ENCODE measurements around the gene IPO11.
"Not testable (repeated sequence)": the region's sequence is repeated elsewhere in the genome, so short reads cannot be mapped to it uniquely, and the experiment has no call there.

Gene IPO11

DNA sequence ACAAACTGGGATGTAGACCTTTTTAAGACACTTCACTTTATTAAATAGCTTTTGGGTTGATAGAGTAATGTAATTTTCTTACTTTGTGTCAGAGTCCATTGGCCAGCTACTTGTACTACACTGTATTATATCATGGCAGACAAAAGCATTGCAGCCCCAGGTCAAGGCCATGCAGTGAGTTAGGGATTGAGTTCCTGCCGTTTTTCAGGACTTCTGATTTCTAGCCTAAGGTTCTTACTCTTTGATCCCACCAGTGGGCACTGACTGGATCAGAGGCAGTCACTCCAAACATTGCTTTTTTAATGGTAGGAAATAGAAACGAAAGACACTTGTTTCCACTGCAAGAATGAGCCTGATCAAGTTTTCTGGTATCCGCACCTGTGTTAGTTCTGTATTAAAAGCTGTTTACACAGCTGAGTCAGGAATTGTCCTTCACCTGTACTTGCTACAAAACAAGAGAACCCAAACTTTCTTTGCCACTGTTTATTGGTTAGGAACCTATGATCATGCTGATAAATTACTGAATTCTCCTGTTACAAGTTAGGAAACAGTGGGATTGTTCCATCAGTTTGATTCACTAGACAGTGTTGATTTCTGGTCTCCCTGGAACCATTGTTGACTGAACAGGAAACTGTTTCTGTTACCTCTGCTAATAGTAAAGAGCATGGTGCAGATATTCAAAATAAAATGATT is 188.1 kb downstream of the IPO11 start:
- DNase-seq (ENCODE audit: low spot score): no peak

DNA sequence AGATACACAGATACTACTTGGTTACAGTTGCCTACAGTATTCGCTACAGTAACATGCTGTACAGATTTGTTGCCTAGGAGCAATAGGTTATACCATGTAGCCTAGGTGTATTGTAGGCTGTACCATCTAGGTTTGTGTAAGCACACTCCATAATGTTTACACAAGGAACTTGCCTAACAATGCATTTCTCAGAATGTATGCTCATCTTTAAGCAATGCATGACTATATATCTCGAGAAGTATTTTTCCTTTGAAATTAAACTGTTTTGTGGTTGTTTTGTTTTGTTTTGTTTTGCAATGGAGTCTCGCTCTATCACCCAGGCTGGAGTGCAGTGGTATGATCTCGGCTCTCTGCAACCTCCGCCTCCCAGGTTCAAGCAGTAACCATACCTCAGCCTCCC is 191.4 kb downstream of the IPO11 start:
- no peak for DNase-seq (ENCODE audit: low spot score)

DNA sequence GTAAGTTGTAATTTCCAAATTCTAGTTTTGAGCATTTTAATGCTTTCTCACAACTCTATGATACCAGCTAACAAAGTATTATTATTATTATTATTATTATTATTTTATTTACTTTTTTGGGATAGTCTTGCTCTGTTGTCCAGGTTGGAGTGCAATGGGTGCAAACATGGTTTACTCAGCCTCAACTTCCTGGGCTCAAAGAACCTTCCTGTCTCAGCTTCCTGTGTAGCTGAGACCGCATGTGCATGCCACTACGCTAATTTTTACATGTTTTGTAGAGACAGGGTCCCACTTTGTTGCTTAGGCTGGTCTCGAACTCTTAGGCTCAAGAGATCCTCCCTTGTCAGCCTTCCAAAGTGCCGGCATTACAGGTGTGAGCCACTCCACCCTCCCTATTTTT is 193.1 kb downstream of the IPO11 start:
- DNase-seq (ENCODE audit: low spot score): no peak

- no peak for DNase-seq (ENCODE audit: low spot score)
Measured at GRCh38 chr5:62606878-62607277, 194.3 kb downstream of the IPO11 start.

DNA sequence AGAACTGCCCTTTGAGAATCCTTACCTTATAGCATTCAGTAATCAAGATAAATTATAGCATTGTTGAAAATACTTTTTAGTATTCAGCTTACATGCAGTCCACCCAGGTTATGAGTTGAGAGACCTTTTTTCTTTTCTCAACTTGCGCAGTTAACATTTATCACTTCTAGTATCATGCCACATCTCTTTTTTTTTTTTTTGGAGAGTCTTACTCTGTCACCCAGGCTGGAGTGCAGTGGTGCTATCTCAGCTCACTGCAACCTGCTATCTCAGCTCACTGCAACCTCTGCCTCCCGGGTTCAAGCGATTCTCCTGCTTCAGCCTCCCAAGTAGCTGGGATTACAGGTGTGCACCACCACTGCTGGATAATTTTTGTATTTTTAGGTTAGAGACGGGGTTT is 195.1 kb downstream of the IPO11 start:
- DNase-seq (ENCODE audit: low spot score): no peak

DNA sequence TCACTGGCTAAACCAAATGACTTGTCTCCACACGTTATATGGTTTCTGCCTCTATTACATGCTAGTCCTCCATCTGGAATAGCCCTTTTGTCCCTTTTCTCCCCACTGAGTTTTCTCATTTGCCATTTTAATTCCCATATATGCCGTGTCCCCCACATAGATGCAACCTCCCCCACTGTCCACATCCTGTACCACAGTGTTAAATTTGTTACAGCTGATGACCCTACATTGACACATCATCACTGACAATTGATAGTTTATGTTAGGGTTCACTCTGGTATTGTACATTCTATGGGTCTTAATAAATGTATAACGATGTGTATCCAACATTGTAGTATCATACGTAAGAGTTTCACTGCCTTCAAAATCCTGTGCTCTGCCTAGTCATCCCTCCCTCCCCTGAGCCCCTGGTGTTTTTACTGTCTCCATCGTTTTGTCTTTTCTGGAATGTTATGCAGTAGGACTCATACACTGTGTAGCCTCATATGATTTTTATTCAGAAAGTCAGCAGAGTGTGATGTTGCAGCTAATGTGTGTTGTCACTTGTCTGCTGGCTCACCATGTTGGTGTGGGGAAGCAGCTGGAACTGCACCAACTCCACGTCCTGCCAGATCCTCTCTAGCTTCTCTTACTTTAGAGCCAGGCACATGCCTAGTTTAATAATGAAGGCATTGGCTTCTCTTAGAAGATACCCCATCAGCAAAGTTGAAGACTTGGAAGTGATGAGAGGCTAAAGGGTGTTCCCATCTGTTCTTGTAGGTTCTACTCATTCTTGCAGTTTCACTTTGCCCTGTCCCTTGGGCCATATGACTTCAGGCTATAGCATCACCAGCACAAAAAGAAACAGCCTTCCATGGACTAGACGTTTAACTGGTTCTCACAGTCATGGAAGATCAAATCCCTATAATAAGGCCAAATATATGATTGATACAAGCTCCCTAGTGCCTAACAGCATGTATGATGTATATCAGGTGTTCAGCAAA is 196.3 kb downstream of the IPO11 start:
- DNase-seq (ENCODE audit: low spot score): no peak

GRCh38 chr5:62614355-62614754 is 201.8 kb downstream of the IPO11 start:
- DNase-seq (ENCODE audit: low spot score): no peak

DNA sequence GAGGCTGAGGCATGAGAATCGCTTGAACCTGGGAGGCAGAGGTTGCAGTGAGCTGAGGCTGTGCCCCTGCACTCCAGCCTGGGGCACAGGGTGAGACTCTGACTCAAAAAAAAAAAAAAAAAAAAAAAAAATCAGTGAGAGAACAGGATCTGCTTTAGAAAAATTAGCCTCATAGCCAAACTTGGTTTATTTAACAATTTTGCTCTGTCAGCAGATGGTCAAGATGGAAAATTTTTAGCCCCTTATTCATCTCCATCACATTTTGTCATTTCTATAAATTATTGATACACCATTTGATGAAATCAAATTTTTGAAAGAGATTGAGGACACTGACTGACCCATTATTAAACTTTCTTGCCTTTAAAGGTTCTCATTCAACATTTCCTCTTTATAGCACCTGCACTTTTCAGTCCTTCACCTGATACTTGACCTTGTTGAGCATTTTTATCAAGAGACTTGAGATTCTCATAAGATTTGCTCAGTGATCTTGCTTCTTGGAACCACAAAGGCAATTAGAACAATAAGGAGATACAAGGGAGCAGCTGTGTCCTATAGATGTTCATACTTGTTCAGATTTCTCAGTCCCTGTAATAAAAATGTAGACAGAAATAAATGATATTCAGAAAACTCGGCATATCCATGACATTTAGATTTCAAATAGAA is 204.2 kb downstream of the IPO11 start:
- no peak for DNase-seq (ENCODE audit: low spot score)

- no peak for DNase-seq (ENCODE audit: low spot score)
Measured at GRCh38 chr5:62617943-62618342, 205.4 kb downstream of the IPO11 start.

GRCh38 chr5:62620761-62621160 is 208.2 kb downstream of the IPO11 start:
- no peak for DNase-seq (ENCODE audit: low spot score)

DNA sequence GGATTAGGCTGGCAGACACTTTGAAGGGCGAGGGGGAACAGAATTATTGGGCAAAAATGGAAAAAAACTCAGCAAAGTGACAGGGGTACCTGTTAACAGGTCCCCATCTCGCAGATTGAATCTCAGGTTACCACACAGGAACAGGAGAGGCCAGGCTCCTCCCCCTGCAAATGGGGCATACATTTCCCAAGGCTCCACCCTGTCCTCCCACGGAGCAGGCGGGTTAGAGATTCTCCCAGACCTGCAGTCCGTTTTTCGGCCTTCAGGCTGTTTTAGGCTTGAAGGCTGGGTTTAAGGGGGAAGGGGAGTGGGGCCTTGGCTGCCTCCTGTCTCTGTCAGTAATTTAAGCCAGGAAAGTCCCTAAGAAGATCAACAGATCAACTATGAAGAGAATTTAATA is 208.7 kb downstream of the IPO11 start:
- no peak for DNase-seq (ENCODE audit: low spot score)

GRCh38 chr5:62623271-62623670 is 210.7 kb downstream of the IPO11 start:
- no peak for DNase-seq (ENCODE audit: low spot score)

DNA sequence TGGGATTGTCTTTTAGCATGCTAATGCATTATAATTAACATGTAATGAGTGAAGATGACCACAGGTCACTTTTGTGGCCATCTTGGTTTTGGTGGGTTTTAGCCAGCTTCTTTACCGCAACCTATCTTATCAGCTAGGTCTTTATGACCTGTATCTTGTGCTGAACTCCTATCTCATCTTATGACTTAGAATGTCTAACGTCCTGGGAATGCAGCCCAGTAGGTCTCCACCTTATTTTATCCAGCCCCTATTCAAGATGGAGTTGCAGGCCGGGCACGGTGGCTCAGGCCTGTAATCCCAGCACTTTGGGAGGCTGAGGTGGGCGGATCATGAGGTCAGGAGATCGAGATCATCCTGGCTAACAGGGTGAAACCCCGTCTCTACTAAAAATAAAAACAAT is 211.9 kb downstream of the IPO11 start:
- not testable (repeated sequence) for DNase-seq (ENCODE audit: low spot score)

DNA sequence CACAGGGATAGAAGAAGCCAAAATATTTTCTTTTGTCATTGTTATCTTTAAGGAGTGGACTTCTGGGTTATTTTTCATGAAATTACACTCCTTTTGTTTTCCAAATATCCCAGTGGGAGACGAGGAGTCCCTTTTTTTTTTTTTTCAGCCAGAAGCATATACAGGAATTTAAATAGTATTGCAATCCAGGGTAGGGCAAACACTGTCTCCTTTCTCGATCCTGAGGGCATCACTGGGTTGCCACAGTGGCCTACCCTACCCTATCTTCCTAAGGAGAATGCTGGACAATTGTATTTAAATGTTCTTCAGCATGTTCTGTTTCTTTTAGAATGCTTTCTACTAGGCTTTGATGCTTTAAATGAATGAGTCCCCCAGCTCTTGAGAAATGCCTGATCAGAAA is 214.0 kb downstream of the IPO11 start:
- no peak for DNase-seq (ENCODE audit: low spot score)

DNA sequence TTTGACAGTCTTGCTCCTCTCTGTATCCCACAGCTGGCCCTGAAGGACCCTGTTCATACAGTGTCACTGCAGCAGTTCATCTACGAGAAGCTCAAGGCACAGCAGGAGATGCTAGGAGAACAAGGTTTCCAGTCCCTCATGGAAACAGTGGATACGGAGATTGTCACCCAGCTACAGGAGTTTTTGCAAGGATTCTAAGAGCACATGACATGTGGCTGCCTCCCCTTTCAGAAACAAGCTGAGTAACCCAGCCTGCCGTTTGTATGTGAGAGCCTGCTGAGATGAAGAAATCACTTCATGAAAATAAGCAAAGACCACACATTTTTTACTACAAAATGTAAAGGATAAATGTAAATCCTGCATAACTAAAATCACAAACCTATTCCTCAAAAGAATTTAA is 214.6 kb downstream of the IPO11 start:
- no peak for DNase-seq (ENCODE audit: low spot score)

- no peak for DNase-seq (ENCODE audit: low spot score)
Measured at GRCh38 chr5:62627901-62628300, 215.3 kb downstream of the IPO11 start.

GRCh38 chr5:62631909-62632580 is 219.5 kb downstream of the IPO11 start:
- DNase-seq (ENCODE audit: low spot score): no peak

- no peak for DNase-seq (ENCODE audit: low spot score)
Measured at GRCh38 chr5:62633243-62633642, 220.7 kb downstream of the IPO11 start.

DNA sequence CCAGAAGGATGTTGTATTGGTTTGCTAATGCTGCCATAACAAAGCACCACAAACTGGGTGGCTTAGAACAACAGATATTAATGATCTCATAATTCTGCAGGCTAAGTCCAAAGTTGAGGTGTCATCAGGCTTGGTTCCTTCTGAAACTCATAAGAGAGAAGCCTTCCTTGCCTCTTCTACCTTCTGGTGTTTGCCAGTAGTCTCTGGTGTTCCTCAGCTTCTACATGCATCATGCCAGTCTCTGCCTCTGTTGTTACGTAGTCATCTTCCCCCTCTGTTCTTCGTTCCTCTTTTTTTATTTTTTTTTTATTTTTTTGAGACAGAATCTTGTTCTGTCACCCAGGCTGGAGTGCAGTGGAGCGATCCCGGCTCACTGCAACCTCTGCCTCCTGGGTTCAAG is 227.9 kb downstream of the IPO11 start:
- DNase-seq (ENCODE audit: low spot score): no peak

GRCh38 chr5:62642468-62642867 is 229.9 kb downstream of the IPO11 start:
- DNase-seq (ENCODE audit: low spot score): no peak

DNA sequence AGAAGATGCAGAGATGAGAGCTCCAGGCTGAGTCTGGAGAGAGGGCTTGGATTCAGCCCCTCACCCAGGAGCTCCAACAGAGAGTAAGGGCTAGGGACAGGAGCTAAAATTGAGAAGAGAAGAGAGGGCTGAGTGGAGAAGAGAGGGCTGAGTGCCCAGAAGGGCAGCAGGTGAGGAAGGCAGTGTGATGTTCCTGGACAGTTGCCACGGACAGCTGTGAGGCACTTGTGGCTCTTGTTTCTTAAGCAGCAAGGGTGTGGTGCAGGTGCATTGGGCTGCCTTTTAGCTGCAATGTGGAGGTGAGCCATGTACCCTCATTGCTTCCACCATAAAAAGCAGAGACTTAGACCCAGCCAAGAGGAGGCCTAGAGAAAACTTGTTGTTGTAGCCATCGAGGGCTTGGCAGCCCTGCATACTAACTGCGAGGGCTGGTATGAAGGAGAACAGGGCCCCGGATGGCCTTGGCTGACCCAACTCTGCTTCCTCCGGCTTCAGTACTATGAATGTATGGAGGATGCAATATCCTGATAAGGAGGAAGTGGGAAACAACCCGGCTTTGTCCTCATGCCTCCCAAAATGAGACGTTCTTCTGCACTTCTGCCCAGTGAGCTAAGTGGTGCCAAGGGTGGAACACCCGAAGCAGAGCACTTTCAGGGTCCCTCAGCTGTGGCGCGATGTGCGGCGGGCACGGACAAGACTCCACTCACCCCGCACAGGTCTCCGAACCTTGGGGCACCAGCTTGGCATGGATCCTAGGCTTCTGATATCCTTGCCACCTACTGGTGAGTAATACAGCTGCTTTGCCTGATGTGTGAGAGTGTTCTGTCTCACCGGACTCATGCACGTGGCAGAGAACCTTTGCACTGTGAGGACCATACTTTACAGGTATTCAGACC is 231.2 kb downstream of the IPO11 start:
- DNase-seq (ENCODE audit: low spot score): no peak
